ENCODE measurements around the gene ODAD3. TPM values are rescaled to one million over a fixed set of nuclear protein-coding genes. Genes with fewer than 3 reads are reported as not detected.

ODAD3 gene
- total and polyA plus RNA-seq, 10 of the 15 experiments (the other 5 are each of a cell fraction or from before 2014, with no cell fraction given): 0.11 to 0.39 (median 0.28) TPM; not detected in 7

GRCh38 chr19:11373885-11374432 is 61.0 kb downstream of the ODAD3 start (continued):
- TF ChIP-seq ZBTB4 (CRISPR knock-in tag; IDR thresholded peaks at IDR 0.05) (no peak), REST (IDR thresholded peaks at IDR 0.05; ENCODE audit: low read depth, low read length) (no peak), RAD21 (IDR thresholded peaks at IDR 0.05; ENCODE audit: insufficient read depth, low read depth, low read length) (no peak), ZNF217 (IDR thresholded peaks at IDR 0.05) (peak; percentile 96), ZNF622 (IDR thresholded peaks at IDR 0.05) (no peak), CBX3 (IDR thresholded peaks at IDR 0.05; ENCODE audit: borderline replicate concordance, low read depth) (no peak), CBX5 (IDR thresholded peaks at IDR 0.05; ENCODE audit: low read depth) (no peak), SKIL (IDR thresholded peaks at IDR 0.05; ENCODE audit: low read depth, poor library complexity, severe bottlenecking) (no peak), IKZF2 (IDR thresholded peaks at IDR 0.05) (no peak), BCL3 (IDR thresholded peaks at IDR 0.05; ENCODE audit: borderline replicate concordance, insufficient read depth, low read depth, low read length, poor library complexity, severe bottlenecking) (no peak), RBBP5 (conservative IDR thresholded peaks at IDR 0.05) (no peak), CBFB (IDR thresholded peaks at IDR 0.05; ENCODE audit: low read depth) (0 out of 2 replicates have a peak, but pooled peaks have one; percentile 1), GATAD2B (conservative IDR thresholded peaks at IDR 0.05; ENCODE audit: low read depth) (no peak), NKRF (conservative IDR thresholded peaks at IDR 0.05) (peak; percentile 30; the same call in 1 of the 2 replicates), NFXL1 (IDR thresholded peaks at IDR 0.05; ENCODE audit: borderline replicate concordance) (no peak)

All from GM12878 (cell line).